HG02571 (cell line): ENCODE data around the gene IFI44L.

ENCODE experiments used
- ATAC-seq: cut with Tn5 transposase; IDR thresholded peaks from one replicate; pipeline ENCODE4 v1.9.1; 2021; ENCODE audit warnings: mild to moderate bottlenecking, moderate library complexity; ENCODE audit not compliant: unreplicated experiment

IFI44L gene

DNA sequence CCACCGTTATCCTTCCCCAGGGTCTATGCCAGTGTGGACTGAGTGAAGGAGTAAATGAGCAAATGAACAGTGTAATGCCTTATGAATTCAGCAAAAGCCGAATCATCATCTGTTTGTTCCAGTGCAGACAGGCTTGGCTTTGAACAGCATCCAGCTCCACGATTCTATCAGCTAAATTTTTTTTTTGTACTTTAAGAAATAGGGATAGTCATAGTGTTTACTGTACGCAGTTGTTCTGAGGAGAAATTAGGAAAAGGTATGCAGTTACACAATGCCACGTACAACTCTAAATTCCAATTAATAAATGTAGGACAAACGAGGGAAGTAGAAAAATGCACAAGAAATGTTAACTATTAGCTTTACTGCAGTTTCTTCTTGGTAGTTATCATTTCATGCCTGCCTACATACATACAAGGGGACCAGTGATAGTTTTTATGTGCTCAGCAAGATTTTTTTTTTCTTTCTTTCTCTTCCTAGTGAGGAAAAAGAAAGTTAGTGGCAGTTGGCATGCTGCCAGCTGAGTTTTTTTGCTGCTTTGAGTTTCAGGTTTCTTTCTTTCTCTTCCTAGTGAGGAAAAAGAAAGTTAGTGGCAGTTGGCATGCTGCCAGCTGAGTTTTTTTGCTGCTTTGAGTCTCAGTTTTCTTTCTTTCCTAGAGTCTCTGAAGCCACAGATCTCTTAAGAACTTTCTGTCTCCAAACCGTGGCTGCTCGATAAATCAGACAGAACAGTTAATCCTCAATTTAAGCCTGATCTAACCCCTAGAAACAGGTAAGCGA is at the start of gene IFI44L:
IFI44L (plus strand) TSS at position 646 of the 777 bp plus-strand sequence. CDS start 7,468 bp downstream, outside the sequence.
- ATAC-seq = peak; percentile 38

DNA sequence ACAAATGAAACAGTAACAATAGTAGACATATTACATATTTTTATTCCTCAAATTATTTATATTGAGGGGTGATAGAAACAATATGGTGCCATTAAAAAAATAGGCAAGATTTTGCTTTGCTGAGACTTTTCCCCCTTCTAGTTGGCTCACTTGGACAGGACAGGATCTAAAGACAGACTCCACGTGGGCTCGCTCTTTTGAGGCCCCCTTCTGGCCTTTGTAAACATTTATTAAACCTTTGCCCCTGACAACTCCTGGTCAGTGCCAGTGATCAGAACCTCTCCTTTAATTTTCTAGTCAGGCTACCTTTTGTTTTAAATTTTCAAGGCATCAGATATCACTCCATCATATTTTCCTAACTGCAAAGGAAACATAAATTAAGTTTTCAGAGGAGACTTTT is 49.7 kb upstream of the IFI44L start:
- no peak for ATAC-seq

DNA sequence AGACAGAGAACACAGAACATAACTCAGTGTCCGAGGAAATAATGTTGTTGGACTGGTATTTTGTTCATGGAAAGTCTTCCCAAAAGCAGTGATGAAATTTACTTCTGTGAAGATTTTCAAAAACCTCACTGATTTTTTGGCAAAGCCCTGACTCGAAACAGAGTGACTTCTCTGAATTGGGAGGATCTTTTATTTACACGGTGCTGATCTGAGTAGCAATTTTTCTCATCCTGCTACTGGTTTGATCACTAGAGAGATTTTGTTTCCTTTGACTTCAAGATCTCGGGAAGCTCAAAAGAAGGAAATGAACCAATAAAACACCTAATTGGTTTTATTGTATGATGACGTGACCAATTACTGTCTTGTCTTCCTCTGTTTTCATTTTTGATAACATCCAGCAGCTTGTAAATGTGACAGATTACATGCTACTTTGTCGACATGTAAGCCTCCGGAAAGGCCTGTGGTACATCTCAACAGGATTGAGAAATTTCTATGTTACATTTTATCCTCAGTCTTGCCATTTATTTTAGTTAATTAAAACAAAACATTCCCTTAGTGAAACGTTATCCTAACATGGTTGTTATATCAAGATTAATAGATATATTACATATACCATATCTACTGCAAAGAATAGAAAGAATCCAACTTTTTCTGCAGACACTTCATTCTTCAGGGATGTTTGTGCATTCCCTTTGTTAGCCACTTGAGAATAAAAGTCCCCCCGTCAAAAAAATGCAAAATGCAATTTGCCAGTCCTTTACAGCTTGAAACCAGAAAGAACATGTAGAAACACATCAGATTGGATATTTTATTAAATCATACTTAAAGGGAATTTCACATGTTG is 42.8 kb upstream of the IFI44L start:
- ATAC-seq = no peak

DNA sequence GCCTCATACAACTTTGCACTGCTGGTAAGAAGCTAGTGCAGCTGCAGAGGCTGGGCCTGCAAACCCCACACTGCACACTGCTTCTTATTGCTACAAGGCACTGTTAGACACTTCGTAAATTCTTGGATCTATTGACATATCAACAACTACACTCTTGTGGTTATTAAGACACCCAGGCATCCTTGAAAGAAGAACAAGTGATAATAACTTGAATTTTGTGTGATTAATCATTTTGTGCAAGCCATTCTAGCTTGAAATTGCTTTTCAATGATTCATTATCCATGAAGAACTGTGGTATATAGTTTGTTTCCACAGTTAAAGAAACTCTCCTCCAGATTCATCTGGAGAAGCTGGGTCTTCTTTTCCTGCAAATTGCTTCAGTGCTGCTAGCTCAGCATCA is 33.7 kb upstream of the IFI44L start:
- no peak for ATAC-seq

DNA sequence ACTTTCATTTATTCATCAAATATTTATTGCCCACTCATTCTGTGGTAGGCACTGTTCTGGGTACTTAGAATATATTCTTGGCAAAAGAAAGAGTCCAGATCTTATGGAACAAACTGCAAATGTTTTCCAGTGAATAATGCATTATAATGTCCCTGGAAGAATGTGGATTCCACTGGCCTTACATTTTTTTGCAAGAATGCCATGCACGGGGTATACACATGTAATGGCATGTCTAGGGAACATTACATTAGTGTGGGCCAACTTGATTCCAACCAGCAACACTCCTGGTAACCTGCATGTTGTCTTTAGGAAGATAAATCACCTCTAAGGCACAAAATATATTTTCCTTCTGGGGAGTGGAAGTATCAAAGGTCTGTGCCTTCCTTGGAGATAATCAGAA is 33.0 kb upstream of the IFI44L start:
- no peak for ATAC-seq

DNA sequence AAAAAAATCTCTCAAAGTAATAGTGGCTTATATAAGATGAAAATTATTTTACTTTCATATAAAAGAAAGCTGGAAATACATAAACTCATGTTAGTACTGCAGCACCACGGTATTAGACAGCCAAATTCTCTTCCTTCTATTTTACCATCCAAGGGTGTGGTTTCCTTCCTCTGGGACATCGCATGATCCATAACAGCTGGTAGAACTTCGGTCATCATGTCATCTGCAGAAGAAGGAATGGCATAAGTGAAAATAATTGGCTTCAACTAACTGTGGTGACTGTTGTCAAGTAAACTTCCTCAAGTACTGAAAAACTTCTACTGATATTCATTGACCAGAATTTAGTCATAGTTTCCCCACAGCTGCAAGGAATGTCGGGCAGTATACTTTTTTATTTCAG is 28.3 kb upstream of the IFI44L start:
- ATAC-seq = no peak

DNA sequence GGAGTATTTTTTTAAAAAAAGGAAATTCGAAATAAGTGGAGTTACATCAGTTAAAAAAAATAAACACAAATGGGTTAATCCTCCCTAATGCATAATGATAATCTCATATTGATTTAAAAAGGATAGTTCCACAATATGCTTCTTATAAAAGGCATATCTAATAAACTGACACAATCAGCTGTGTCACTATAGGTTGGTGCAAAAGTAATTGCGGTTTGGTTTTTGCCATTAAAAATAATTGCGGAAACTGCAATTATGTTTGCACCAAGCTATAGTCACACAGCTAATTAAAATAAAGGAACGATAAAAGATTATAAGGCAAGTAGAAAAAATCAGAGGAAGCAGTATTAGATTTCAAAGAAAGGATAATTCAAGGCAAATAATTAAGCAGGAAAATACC is 21.0 kb upstream of the IFI44L start:
- ATAC-seq = no peak

DNA sequence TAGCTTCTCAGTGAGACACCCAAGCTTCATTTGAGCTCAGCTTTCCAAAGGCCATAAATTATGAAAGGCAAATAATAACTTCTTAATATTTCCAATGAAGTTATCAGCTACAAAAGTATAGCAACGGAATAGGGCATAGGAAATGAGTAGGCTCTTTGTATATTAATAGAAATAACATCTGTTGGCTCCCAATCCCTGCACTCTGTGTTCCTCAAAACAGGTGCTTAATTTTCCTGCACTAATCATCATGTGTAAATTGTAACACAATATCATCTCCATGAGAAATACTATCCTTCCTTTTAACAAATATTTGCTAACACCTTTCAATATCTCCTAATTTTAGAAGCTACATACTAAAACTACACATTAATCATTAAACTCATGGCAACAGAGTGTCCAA is 19.2 kb upstream of the IFI44L start:
- ATAC-seq = no peak

DNA sequence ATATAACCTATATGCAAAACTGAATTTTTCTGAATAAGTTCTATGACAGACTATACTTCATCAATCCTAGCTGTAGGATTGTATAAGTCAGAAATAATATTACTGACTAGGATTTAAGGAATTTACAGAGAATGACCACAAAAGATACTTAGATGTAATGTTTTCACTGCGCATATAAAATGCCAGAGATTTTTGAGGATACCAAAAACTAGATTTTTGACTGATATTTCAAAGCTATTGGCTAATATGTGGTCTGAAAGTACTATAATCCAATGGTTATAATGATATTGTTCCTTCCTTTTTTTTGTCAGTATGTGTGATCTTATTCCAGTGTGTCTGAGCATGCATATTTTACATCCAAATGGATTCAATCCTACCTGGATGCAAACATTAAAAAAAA is 17.0 kb upstream of the IFI44L start:
- ATAC-seq = no peak

DNA sequence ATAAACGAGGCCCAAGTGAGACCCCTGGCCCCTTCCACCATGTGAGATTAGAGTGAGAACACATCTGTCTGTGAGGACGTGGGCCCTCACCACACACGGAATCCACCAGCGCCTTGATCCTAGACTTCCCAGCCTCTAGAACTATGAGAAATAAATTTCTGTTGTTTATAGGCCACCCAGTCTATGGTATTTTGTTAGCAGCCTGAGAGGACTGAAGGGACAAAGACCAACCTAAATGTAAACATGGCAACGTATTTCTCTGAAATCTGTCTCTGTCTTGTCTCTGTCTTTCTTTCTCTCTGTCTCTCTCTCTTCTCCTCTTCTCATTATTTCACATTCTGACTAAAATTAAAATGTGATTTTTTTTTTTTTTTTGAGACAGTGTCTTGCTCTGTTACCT is 15.6 kb upstream of the IFI44L start:
- no peak for ATAC-seq

DNA sequence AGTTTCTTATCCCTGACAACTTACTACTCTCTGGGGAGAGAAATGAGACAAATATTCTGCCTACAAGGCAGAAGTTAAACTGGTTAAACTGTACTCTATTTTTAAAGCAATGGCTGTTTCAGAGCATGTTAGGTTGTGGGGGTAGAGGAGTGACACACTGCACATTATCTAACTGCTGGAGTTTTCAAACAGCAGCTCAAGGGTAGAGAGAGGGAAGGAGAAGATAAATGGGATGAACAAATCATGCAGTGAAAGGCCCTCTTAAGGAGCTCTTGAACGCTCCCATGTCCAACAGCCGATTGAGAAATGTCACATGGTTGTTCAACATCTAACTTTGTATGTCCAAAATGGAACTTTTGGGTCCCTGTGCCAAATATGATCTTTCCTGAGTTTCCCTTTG is 14.0 kb upstream of the IFI44L start:
- ATAC-seq = no peak

DNA sequence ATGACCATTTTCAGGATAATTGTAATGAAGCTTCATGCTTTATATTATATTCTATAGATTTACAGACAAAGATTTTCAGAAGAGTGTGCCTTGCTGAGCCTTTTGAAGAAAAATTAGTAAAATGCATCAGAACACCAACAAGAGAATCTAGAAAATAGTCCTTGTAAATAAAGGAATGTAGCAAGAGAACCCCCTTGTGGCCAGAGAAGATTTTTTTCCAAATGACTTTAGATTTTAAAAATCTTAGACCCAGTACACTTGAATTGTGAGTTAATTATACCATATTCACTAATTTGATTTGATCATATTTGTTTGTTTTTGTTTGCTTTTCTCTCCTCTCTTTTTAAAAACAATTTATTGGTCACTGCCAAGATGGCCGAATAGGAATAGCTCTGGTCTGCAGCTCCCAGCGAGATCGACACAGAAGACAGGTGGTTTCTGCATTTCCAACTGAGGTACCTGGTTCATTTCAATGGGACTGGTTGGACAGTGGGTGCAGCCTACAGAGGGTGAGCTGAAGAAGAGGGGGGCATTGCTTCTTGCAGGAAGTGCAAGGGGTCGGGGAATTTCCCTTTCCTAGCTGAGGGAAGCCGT is 12.8 kb upstream of the IFI44L start:
- no peak for ATAC-seq

DNA sequence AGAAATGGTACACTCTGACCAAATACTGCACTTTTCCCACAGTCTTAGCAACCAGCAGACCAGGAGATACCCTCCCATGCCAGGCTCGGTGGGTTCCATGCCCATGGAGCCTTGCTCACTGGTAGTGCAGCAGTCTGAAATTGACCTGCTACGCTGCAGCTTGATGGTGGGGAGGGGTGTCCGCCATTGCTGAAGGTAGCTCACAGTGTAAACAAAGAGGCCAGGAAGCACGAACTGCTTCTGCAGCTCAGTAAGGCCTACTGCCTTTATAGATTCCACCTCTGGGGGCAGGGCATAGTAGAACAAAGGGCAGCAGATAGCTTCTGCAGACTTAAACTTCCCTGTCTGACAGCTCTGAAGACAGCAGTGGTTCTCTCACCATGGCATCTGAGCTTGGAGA is 12.3 kb upstream of the IFI44L start:
- no peak for ATAC-seq

DNA sequence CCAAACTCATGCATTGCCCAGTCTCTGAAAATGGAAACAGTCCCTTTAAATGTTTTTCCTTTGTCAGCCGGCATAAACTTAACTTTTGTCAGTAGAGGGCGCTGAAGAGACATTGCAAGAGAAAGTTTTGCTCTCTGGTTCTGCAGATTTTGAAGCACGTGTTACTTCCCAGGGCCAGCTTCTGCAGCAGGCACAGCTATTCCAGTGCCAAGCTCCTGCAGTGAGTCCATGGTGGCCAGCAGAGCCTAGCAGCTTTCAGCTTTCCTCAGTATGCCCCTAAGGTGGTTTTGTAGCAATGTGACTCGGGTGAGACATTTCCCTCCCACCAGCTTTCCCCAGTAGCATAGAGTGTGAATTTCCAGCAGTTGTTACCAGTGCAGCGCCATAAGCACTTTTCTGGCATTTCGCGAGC is 2.6 kb upstream of the IFI44L start:
- ATAC-seq = peak; percentile 44

DNA sequence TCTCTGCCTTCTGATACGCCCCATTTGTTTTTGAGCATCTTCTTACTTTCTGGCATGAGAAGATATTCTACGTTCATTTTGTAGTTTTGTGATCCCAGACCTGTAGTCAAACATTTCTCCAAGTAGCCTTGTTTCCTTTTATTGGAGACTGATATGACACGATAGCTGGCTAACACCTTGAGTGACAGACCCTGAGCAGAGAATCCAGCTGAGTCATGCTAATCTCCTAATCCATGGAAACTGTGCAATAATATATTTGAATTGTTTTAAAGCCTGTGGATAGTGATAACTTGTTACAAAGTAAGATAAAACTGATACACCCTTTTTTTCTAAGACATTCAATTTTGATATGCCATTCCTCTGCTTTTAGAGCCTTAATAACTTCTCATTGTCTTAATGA is 1.2 kb upstream of the IFI44L start:
- ATAC-seq = no peak

DNA sequence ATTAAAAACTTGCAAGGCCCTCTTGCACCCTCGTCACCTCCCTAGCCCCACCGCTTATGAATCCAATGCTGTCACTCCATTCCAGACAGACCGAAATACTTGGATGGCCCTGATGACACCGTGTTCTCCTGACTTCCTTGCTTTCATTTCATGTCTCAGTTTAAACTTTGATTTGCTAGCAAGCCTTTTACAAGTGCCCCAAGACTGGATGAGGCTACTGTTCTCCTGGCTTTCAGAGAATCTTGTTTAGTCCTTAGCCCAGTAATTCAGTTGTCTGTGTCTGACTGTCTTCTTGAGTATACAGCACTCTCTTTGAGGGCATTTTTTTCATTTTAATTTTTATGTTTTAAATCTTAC is 824 bp upstream of the IFI44L start:
- no peak for ATAC-seq

DNA sequence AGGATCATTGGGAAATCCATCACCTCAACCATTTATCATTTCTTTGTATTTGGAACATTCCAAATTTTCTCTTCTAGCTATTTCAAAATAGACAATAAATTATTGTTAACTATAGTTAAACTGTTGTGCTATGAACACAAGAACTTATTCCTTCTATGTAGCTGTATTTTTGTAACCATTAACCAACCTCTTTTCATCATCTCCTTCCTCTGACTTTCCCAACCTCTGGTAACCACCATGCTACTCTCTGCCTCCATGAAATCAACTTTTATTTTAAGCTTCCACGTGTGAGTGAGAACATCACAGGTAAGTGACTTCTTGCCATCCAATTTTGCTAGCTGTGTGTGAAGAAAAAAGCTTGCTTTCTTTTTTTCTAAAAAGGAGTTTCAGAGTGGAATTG is 418 bp downstream of the IFI44L start:
- ATAC-seq = no peak

DNA sequence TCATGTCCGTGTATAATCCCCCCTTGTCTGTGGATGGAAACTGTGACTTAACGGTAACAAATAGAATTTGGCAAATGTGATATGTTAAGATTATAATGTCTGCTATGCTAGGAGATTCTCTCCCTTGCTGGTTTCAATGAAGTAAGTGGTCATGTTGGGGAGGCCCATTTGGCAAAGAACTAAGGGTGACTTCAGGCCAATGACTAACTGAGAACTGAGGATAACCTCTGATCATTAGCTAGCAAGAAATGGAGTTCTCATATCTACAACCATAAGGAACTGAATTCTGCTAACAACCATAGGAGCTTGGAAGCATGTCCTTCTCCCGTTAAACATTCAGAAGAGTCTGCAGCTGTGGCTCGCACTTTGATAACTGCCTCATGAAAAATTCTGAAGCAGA is 2.3 kb downstream of the IFI44L start:
- no peak for ATAC-seq

DNA sequence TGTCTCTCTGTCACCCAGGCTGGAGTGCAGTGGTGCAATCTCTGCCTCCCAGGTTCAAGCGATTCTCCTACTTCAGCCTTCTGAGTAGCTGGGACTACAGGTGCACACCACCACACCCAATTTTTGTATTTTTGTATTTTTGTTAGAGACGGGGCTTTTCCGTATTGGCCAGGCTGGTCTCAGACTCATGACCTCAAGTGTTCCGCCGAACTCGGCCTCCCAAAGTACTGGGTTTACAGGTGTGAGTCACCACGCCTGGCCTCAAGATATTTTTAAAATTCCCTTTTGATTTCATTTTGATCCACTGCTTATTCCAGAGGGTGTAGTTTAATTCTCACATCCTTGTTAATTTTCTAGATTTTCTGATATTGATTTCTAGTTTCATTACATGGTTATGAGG is 3.8 kb downstream of the IFI44L start:
- ATAC-seq = no peak

DNA sequence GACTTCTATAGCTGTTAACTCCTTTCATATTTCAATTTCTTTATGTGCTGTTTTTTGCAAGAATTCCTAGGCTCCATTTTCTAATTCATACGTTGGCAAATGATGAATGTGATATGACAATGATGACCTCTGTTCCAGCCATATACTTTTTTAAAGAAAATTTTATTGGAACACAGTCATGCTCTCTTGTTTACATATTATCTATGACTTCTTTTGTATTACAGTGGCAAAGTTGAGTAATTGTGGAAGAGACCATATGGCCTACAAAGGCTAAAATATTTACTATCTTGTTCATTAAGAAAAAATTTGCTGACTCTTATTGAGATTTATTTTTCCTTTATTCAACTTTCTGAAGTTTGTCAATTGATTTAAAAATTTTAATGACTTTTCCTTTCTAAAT is 7.1 kb downstream of the IFI44L start:
- no peak for ATAC-seq

DNA sequence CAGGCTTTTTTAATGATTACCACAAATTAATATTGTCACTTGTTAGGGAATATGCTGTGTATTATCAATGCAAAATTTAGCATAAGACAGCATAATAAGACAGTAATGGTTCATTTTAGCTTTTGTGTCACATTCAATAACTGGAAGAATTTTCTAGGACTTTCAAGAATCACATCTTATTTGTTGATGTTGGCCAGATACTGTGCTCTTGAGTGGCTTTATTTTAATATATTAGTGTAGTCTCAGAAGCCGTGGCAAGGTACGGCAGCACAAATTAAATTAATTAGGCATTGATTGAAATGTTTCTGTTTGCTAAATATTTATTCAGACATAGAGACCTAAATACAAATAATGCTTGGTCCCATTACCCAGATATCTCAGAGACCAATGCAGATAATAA is 10.4 kb downstream of the IFI44L start:
- ATAC-seq = no peak

DNA sequence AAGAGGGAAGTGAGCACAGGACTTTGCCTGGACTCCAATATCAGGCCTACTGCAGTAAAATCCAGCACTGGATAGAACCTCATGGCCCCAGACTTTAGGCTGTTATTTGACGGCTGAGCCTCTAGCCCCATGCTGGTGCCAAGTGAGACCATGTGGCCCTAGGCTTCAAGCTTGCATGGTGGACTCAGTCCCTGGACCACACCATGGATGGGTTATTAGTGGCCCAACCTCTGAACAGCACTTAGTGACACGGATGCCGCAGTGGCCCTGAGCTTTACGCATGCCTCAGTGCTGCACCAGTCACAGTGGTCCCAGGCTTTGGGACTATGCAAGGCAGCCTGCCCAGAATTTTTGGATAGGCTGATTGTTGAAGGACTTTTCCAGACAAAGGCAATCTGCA is 13.0 kb downstream of the IFI44L start:
- ATAC-seq = no peak
